Upper lobe of left lung (tissue), 6 donors: ENCODE results near the gene GALNT16. TPM values are rescaled to one million over a fixed set of nuclear protein-coding genes. Genes with fewer than 3 reads are reported as not detected.

ENCODE experiments used
- ATAC-seq, 2 donors: fragments of 200-7000 bp; cut with Tn5 transposase; one replicate each; pipeline ENCODE4 v1.9.1; 2022; ENCODE audit warnings: mild to moderate bottlenecking in 2 of 2, moderate library complexity in 2 of 2; ENCODE audit not compliant: low FRiP score in 2 of 2
- DNase-seq, 2 donors: peaks; one replicate each; pipeline ENCODE4 v3.0.0-alpha.2; 2019 to 2020
- H3K27ac ChIP-seq, 4 donors: fragments of 200-600 bp; sonication (generic); one replicate each; pipeline ENCODE4 v1.5.1; 2016 to 2019
- H3K27me3 ChIP-seq, 4 donors: fragments of 200-600 bp; sonication (generic); one replicate each; pipeline ENCODE4 v1.5.1; 2017 to 2019
- H3K36me3 ChIP-seq, 4 donors: fragments of 200-600 bp; sonication (generic); one replicate each; pipeline ENCODE4 v1.5.1; 2016 to 2019
- H3K4me1 ChIP-seq, 4 donors: fragments of 200-600 bp; sonication (generic); one replicate each; pipeline ENCODE4 v1.5.1; 2018 to 2019
- H3K4me3 ChIP-seq, 4 donors: fragments of 200-600 bp; sonication (generic); one replicate each; pipeline ENCODE4 v1.5.1; 2017 to 2019; ENCODE audit warnings: mild to moderate bottlenecking in 2 of 4, moderate library complexity in 1 of 4
- H3K9me3 ChIP-seq, 4 donors: fragments of 200-600 bp; sonication (generic); one replicate each; pipeline ENCODE4 v1.5.1; 2018 to 2019
- CTCF ChIP-seq, 6 experiments: fragments of 450-650 bp in 4 of 6; fragments of 200-600 bp in 2 of 6; sonication (generic) in 2 of 6; IDR thresholded peaks; one replicate each; pipeline ENCODE4 v1.5.1; 2016 to 2019; ENCODE audit warnings: antibody characterized with exemption in 6 of 6
- EP300 ChIP-seq, 4 donors: sonication (generic); formaldehyde crosslinking; IDR thresholded peaks; one replicate each; pipeline ENCODE4 v1.5.1; 2017; ENCODE audit warnings: antibody characterized with exemption in 4 of 4, control low read depth in 2 of 4
- POLR2A ChIP-seq, 4 donors: fragments of 450-650 bp; IDR thresholded peaks; one replicate each; pipeline ENCODE4 v1.5.1; 2016 to 2017; ENCODE audit warnings: antibody characterized with exemption in 4 of 4, mild to moderate bottlenecking in 2 of 4
- POLR2AphosphoS5 ChIP-seq, 2 donors: sonication (generic); formaldehyde crosslinking; IDR thresholded peaks; one replicate each; pipeline ENCODE4 v1.5.1; 2017; ENCODE audit warnings: antibody characterized with exemption in 2 of 2
- WGBS, 2 donors: methylation state at CpG; one replicate each; pipeline ENCODE4 v1.1.5; 2017 to 2018; 5-methylcytosine and 5-hydroxymethylcytosine counted together
- total RNA-seq, 6 donors: library from RNA; depleted of rRNA in 4 of 6; stranded (reverse); fragments of >200 nt in 4 of 6; gene quantifications; one replicate each; pipeline versions ENCODE4 v1.1.0 to v1.2.1, GENCODE V29; 2016 to 2021
- donor health status: DM: no; HTN: no; CAD: no; lungs with moderate emphysema.
- donor health status: DM: no; HTN: yes; CAD: no; lungs with severe emphysema.

The GALNT16 gene
- total RNA-seq, 6 donors from 2014 or later = under 0.01 to 8.4 (median 1.3) TPM

- TF ChIP-seq POLR2A (IDR thresholded peaks at IDR 0.05) (no peak), EP300 (IDR thresholded peaks at IDR 0.05) (no peak), CTCF (IDR thresholded peaks at IDR 0.05) (no peak)
- H3K4me3 ChIP-seq = no peak overlapping the region
- H3K36me3 ChIP-seq = no peaks in the 10 kb centered on the region
- H3K27ac ChIP-seq = no peak overlapping the region
- H3K27me3 ChIP-seq = no peaks in the 10 kb centered on the region
- no peaks in the 10 kb centered on the region for H3K4me1 ChIP-seq
- ATAC-seq = no peak
- 84 to 89% methylated on average over 8 of the region's 8 CpGs for WGBS, 2 donors
- H3K9me3 ChIP-seq = no peaks in the 10 kb centered on the region
- no peak for DNase-seq
Measured at GRCh38 chr14:69325086-69325485, 65.1 kb downstream of the GALNT16 start.

GRCh38 chr14:69325646-69326265 is 65.8 kb downstream of the GALNT16 start:
- Histone ChIP-seq H3K36me3 (no peaks in the 10 kb centered on the region), H3K4me1 (no peaks in the 10 kb centered on the region), H3K4me3 (no peak overlapping the region), H3K27ac (no peak overlapping the region), H3K9me3 (no peaks in the 10 kb centered on the region), H3K27me3 (no peaks in the 10 kb centered on the region)
- TF ChIP-seq POLR2AphosphoS5 (IDR thresholded peaks at IDR 0.05) (no peak), POLR2A (IDR thresholded peaks at IDR 0.05) (no peak), EP300 (IDR thresholded peaks at IDR 0.05) (no peak), CTCF (IDR thresholded peaks at IDR 0.05) (no peak)
- WGBS, 2 donors = 88 to 94% methylated on average over 2 to 7 of the region's 7 CpGs
- DNase-seq (no peak), ATAC-seq (no peak)

- DNase-seq = no peak
- Histone ChIP-seq H3K4me3 (no peak overlapping the region), H3K4me1 (no peaks in the 10 kb centered on the region), H3K27me3 (no peaks in the 10 kb centered on the region), H3K36me3 (no peaks in the 10 kb centered on the region), H3K27ac (no peak overlapping the region), H3K9me3 (no peaks in the 10 kb centered on the region)
- ATAC-seq = no peak
- no peak for TF ChIP-seq POLR2AphosphoS5 (IDR thresholded peaks at IDR 0.05)
- TF ChIP-seq POLR2A (IDR thresholded peaks at IDR 0.05) = no peak
- no peak for TF ChIP-seq EP300 (IDR thresholded peaks at IDR 0.05)
- TF ChIP-seq CTCF (IDR thresholded peaks at IDR 0.05) = no peak
- WGBS, 2 donors = 81 to 83% methylated on average over 6 of the region's 6 CpGs
Measured at GRCh38 chr14:69326611-69327010, 66.7 kb downstream of the GALNT16 start.

- H3K9me3 ChIP-seq = no peaks in the 10 kb centered on the region
- H3K4me1 ChIP-seq = no peaks in the 10 kb centered on the region
- no peak overlapping the region for H3K27ac ChIP-seq
- TF ChIP-seq POLR2A (IDR thresholded peaks at IDR 0.05) (no peak), EP300 (IDR thresholded peaks at IDR 0.05) (no peak), POLR2AphosphoS5 (IDR thresholded peaks at IDR 0.05) (no peak), CTCF (IDR thresholded peaks at IDR 0.05) (no peak)
- no peak for DNase-seq
- no peaks in the 10 kb centered on the region for H3K36me3 ChIP-seq
- 77 to 78% methylated on average over 4 to 5 of the region's 5 CpGs for WGBS, 2 donors
- no peak overlapping the region for H3K4me3 ChIP-seq
- no peaks in the 10 kb centered on the region for H3K27me3 ChIP-seq
- no peak for ATAC-seq
Measured at GRCh38 chr14:69327507-69327906, 67.5 kb downstream of the GALNT16 start.

- TF ChIP-seq POLR2AphosphoS5 (IDR thresholded peaks at IDR 0.05) = no peak
- TF ChIP-seq CTCF (IDR thresholded peaks at IDR 0.05) = no peak
- TF ChIP-seq POLR2A (IDR thresholded peaks at IDR 0.05) = no peak
- no peak for TF ChIP-seq EP300 (IDR thresholded peaks at IDR 0.05)
- WGBS, 2 donors = 86 to 97% methylated on average over 15 of the region's 15 CpGs
- Histone ChIP-seq H3K4me1 (no peaks in the 10 kb centered on the region), H3K9me3 (no peaks in the 10 kb centered on the region), H3K27me3 (no peaks in the 10 kb centered on the region), H3K36me3 (no peaks in the 10 kb centered on the region), H3K4me3 (no peak overlapping the region), H3K27ac (no peak overlapping the region)
- ATAC-seq = no peak
- DNase-seq = peak in 1 of 2 donors; percentile 72
Measured at GRCh38 chr14:69328317-69328716, 68.4 kb downstream of the GALNT16 start.
